Mucosa of descending colon (tissue), 3 donors: ENCODE results near the gene PPP4R3B. TPM values are rescaled to one million over a fixed set of nuclear protein-coding genes. Genes with fewer than 3 reads are reported as not detected.
"Not testable (repeated sequence)": the region's sequence is repeated elsewhere in the genome, so short reads cannot be mapped to it uniquely, and the experiment has no call there.

Source experiments
- ATAC-seq: fragments of 200-7000 bp; cut with Tn5 transposase; one replicate; pipeline ENCODE4 v1.9.1; 2020; ENCODE audit warnings: mild to moderate bottlenecking, moderate library complexity
- DNase-seq, 3 donors: peaks; one replicate each; pipeline ENCODE4 v3.0.0-alpha.2; 2020
- H3K36me3 ChIP-seq: fragments of 200-600 bp; one replicate; pipeline ENCODE4 v1.8.0; 2021; ENCODE audit warnings: low read depth, mild to moderate bottlenecking
- H3K4me1 ChIP-seq: fragments of 200-600 bp; one replicate; pipeline ENCODE4 v1.8.0; 2021; ENCODE audit warnings: low read depth, mild to moderate bottlenecking
- H3K4me3 ChIP-seq: fragments of 200-600 bp; one replicate; pipeline ENCODE4 v1.8.0; 2021; ENCODE audit warnings: mild to moderate bottlenecking
- H3K9me3 ChIP-seq: fragments of 200-600 bp; one replicate; pipeline ENCODE4 v1.8.0; 2021; ENCODE audit warnings: mild to moderate bottlenecking
- CTCF ChIP-seq: fragments of 200-600 bp; IDR thresholded peaks from one replicate; pipeline ENCODE4 v1.8.0; 2022; ENCODE audit warnings: antibody characterized with exemption, mild to moderate bottlenecking
- intact Hi-C, 2 donors: fragments of 100-400 bp; cut with DNase I in 1 of 2; cut with micrococcal nuclease in 1 of 2; formaldehyde crosslinking; loops; one replicate each; pipeline versions ENCODE4 v1.11.0 to v1.11.1; 2022; cut with DNase I, micrococcal nuclease
- total RNA-seq, 3 donors: library from RNA; stranded (reverse); fragmentation: NEBNext Ultra II Directional in 2 of 3; extraction: Animal tissue kit (Norgen Biotek cat#: 25700) in 2 of 3; gene quantifications; one replicate each; pipeline versions ENCODE4 v1.2.1 to v1.2.4, GENCODE V29; 2021 to 2023
- donor health status: DM: no; HTN: no; CAD: no; lungs with moderate emphysema.
- donor health status: DM: no; HTN: no; CAD: no.
- donor health status: DM: no; HTN: yes; CAD: no.

The PPP4R3B gene
- total RNA-seq, 3 donors from 2014 or later: 66.4 to 89.0 (median 68.5) TPM

DNA sequence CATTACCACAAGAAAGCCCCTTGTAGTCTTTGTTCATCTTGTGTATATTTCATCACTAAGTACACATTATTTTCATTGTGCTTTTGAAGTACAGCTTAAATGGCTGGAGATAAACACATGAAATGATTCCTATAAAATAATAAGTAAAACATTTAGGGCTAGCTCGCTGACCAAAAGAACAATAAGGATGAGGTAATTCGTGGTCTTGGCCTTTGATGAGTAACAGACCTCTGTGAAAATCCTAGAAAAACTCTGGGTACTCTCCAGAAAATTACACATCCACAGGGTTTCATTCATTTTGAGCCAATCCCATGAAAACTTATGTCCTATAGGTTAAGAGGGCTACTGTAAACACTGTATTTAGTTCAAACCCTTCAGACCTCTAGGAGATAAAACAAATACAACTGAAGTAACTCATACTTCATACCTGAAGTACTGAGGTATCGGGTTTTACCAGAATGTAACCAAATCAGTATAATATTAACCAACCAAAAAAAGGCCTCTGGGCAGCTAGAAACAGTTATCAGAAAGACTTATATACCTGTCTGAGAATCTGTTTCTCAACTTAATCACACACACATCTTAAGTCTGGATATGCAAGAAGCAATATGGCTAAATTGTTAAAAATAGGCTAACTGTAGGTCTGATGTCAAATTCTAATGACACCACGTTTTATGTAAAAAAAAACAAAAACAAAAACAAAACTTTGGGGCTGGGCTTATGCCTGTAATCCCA, 66.9 kb downstream of the PPP4R3B start:
- DNase-seq: no peak
- ATAC-seq: no peak
- intact Hi-C loops: no loop called here
- TF ChIP-seq CTCF: no peak
- H3K9me3 ChIP-seq: no peaks in the 10 kb centered on the region
- no peaks in the 10 kb centered on the region for H3K4me1 ChIP-seq
- no peak overlapping the region for H3K4me3 ChIP-seq
- no peaks in the 10 kb centered on the region for H3K36me3 ChIP-seq

DNA sequence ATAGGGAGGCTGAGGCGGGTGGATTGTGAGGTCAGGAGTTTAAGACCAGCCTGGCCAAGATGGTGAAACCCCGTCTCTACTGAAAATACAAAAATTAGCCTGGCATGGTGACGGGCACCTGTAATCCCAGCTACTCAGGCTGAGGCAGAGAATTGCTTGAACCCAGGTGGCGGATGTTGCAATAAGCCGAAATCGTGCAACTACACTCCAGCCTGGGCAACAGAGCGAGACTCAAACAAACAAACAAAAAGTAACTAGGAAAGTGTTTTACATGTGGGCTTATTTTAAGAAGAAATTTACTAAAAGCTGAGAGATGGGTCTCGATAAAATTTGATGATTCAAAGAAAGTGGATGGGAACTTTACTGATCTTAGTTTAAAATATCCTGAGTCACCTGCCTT, 69.7 kb downstream of the PPP4R3B start:
- H3K4me1 ChIP-seq, intact Hi-C loops, DNase-seq, ATAC-seq, H3K9me3 ChIP-seq, H3K36me3 ChIP-seq, H3K4me3 ChIP-seq: not testable (repeated sequence)

DNA sequence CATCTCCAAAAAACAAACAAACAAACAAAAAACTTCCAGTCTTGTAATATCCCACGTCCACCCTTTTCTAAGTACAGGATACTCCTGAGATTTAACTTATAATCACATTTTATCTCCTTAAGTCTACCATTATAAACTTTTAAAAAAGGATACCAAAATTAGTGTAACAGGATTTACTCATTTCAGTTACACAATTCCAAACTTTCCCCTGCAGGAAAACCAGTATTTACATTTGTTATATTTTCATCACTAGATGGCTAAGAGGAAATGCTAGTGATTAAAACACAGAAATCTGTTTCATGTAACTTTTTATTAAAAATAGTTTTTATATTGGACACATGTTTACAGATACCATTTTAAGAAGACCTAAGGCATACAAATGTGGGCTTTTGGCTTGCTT, 70.4 kb downstream of the PPP4R3B start:
- Histone ChIP-seq H3K9me3 (no peaks in the 10 kb centered on the region), H3K36me3 (no peaks in the 10 kb centered on the region), H3K4me1 (no peaks in the 10 kb centered on the region), H3K4me3 (no peak overlapping the region)
- DNase-seq (no peak), ATAC-seq (no peak)
- intact Hi-C loops: no loop called here
- TF ChIP-seq CTCF: no peak

DNA sequence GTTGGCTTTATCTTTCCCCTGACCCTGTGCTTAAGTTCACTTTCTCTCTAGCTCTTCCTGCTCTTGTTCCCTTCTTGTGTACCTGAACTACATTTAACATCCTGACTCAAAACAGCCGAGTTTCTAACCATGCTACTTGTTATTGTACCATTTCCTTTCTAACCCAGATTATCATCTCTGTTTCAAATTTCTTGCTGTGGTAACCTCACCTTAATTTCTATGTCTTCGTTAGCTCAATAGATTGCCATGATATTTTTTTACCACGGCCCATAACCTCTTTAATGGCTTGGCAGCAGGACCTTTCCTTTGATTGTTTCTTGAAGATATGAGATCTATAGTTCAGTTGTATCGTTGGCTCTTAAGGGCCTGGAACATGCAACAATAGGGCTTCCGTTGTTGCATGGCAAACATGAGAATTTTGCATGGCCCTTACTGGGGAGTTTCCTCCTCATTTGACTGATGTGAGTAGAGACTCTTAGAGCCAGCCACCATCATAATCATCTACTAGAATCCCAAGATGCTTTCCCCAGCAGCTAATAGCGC, 86.8 kb downstream of the PPP4R3B start:
- TF ChIP-seq CTCF: no peak
- intact Hi-C loops: no loop called here
- no peaks in the 10 kb centered on the region for H3K36me3 ChIP-seq
- ATAC-seq (no peak), DNase-seq (no peak)
- H3K4me1 ChIP-seq: no peaks in the 10 kb centered on the region
- H3K4me3 ChIP-seq: no peak overlapping the region
- no peaks in the 10 kb centered on the region for H3K9me3 ChIP-seq

GRCh38 chr2:55526174-55526573, 91.2 kb downstream of the PPP4R3B start:
- no peak overlapping the region for H3K4me3 ChIP-seq
- TF ChIP-seq CTCF: no peak
- no peak for DNase-seq
- intact Hi-C loops: no loop called here
- no peaks in the 10 kb centered on the region for H3K36me3 ChIP-seq
- no peaks in the 10 kb centered on the region for H3K4me1 ChIP-seq
- no peaks in the 10 kb centered on the region for H3K9me3 ChIP-seq
- no peak for ATAC-seq

- intact Hi-C loops: no loop called here
- TF ChIP-seq CTCF: no peak
- no peaks in the 10 kb centered on the region for H3K4me1 ChIP-seq
- ATAC-seq (no peak), DNase-seq (no peak)
- H3K36me3 ChIP-seq: no peaks in the 10 kb centered on the region
- H3K9me3 ChIP-seq: no peaks in the 10 kb centered on the region
- H3K4me3 ChIP-seq: no peak overlapping the region
These were observed 92.5 kb downstream of the PPP4R3B start for GRCh38 chr2:55524884-55525437.
